Caco-2 (cell line): Measurements from ENCODE around the gene DNLZ. TPM values are rescaled to one million over a fixed set of nuclear protein-coding genes. Genes with fewer than 3 reads are reported as not detected.
A peak's percentile ranks its signal among the peaks of the same experiment; 100 is the strongest.

Experiments
- BruUV-seq: library from RNA; stranded (reverse); fragments of 400-500 nt; replicated peaks from 2 replicates; lab custom pipeline; 2021; lab: Mats Ljungman, UMichigan
- CTCF ChIA-PET: fragments of 300-600 bp; sonication (Branson Sonifier 250); formaldehyde crosslinking; loops from one replicate; lab custom pipeline; 2022; ENCODE audit warnings: antibody characterized with exemption; lab: Charles Lee
- POLR2A ChIA-PET: fragments of 300-600 bp; sonication (Branson Sonifier 250); formaldehyde crosslinking; loops from one replicate; lab custom pipeline; 2022; ENCODE audit warnings: antibody characterized with exemption; lab: Charles Lee
- DNase-seq, 2 experiments: peaks; one replicate each; pipeline versions ENCODE4 v3.0.0 to v3.0.0-alpha.2; 2020 to 2022
- H3K27me3 ChIP-seq: replicated peaks from 2 replicates; pipeline ENCODE4 v1.6.0; 2011; ENCODE audit warnings: low read length; ENCODE audit not compliant: control insufficient read depth, insufficient read depth
- H3K36me3 ChIP-seq: 2 replicates; pipeline ENCODE4 v1.5.1; 2011; ENCODE audit warnings: low read length; ENCODE audit not compliant: control insufficient read depth, insufficient read depth
- H3K4me1 ChIP-seq: fragments of 250-450 bp; sonication (Bioruptor Pico); 2 replicates; pipeline ENCODE4 v1.5.1; 2020; ENCODE audit warnings: mild to moderate bottlenecking
- H3K4me3 ChIP-seq: 2 replicates; pipeline ENCODE4 v1.5.1; 2011; ENCODE audit warnings: low read depth, mild to moderate bottlenecking, control low read depth, low read length
- H3K9me3 ChIP-seq: fragments of 250-450 bp; sonication (Bioruptor Pico); 2 replicates; pipeline ENCODE4 v1.5.1; 2020; ENCODE audit warnings: mild to moderate bottlenecking, moderate library complexity
- H3K27ac Mint-ChIP-seq: one replicate; pipeline ENCODE4 v1.8.0; 2022; ENCODE audit warnings: mixed read lengths; ENCODE audit not compliant: unreplicated experiment
- H3K27me3 Mint-ChIP-seq: one replicate; pipeline ENCODE4 v1.8.0; 2022; ENCODE audit warnings: mixed read lengths; ENCODE audit not compliant: insufficient read depth, unreplicated experiment
- H3K36me3 Mint-ChIP-seq: one replicate; pipeline ENCODE4 v1.8.0; 2022; ENCODE audit warnings: mild to moderate bottlenecking, mixed read lengths; ENCODE audit not compliant: insufficient read depth, unreplicated experiment
- H3K4me1 Mint-ChIP-seq: one replicate; pipeline ENCODE4 v1.8.0; 2022; ENCODE audit warnings: low read depth, mixed read lengths; ENCODE audit not compliant: unreplicated experiment
- H3K4me3 Mint-ChIP-seq: one replicate; pipeline ENCODE4 v1.8.0; 2022; ENCODE audit warnings: mild to moderate bottlenecking, moderate library complexity, mixed read lengths; ENCODE audit not compliant: unreplicated experiment
- H3K9me3 Mint-ChIP-seq: one replicate; pipeline ENCODE4 v1.8.0; 2022; ENCODE audit warnings: mixed read lengths; ENCODE audit not compliant: unreplicated experiment
- intact Hi-C: fragments of 100-400 bp; cut with micrococcal nuclease; formaldehyde crosslinking; loops from one replicate; pipeline ENCODE4 v1.10.0; 2022; ENCODE audit not compliant: unreplicated experiment
- total RNA-seq: library from RNA; stranded (reverse); gene quantifications from 2 replicates; pipeline ENCODE4 v1.2.3, GENCODE V29; 2022
- TF ChIP-seq, protein P1 (sequence below), 2 experiments: fragments of 200-600 bp in 1 of 2; IDR thresholded peaks; 1 replicate in 1 of 2; 2 replicates in 1 of 2; pipeline versions ENCODE4 v1.5.1 to v1.8.0; 2011 to 2022; ENCODE audit warnings: antibody characterized with exemption in 1 of 2, control low read depth in 1 of 2, inconsistent platforms in 1 of 2, low read depth in 1 of 2, low read length in 1 of 2, mild to moderate bottlenecking in 1 of 2, moderate library complexity in 1 of 2; ENCODE audit not compliant: insufficient read depth in 1 of 2, severe bottlenecking in 1 of 2, unreplicated experiment in 1 of 2

The DNLZ gene
- total RNA-seq, 1 experiment from 2014 or later: 29.1 TPM

DNA sequence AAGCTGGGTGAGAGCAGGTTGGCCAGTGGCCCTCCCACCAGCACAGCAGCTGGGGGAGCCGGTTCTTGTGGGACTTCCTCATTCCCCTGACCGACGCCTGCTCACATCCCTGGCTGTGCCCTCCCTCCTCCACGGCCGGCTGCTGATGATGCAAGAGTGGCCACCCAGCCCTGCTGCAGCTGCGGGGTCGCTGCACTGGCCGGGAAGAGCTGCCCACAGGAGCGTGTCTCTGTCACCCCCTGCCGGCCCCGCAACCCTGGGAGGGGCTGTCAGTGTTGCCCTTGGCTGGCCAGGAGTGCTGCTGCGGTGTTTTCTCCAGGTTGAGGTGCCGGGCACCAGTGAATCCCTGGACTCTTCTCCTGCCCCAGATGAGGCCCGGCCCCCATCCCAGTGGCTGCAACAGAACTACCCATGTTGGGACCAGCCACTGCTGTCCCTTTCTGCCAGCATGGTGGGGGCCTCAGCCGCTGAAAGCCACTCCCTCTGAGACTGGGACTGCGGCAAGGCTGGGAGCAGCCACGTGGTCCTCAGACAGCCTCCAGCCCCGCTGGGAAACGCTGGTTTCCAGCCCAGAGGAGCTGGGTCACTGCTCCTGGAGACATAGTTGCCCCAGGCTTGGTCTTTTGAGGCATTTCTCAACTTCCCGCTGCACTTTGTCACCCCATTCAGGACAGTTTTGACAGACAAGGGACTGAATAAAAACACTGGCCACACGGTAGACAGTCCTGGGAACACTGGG lies 9.2 kb upstream of the DNLZ start:
- TF ChIP-seq, protein P1, sequence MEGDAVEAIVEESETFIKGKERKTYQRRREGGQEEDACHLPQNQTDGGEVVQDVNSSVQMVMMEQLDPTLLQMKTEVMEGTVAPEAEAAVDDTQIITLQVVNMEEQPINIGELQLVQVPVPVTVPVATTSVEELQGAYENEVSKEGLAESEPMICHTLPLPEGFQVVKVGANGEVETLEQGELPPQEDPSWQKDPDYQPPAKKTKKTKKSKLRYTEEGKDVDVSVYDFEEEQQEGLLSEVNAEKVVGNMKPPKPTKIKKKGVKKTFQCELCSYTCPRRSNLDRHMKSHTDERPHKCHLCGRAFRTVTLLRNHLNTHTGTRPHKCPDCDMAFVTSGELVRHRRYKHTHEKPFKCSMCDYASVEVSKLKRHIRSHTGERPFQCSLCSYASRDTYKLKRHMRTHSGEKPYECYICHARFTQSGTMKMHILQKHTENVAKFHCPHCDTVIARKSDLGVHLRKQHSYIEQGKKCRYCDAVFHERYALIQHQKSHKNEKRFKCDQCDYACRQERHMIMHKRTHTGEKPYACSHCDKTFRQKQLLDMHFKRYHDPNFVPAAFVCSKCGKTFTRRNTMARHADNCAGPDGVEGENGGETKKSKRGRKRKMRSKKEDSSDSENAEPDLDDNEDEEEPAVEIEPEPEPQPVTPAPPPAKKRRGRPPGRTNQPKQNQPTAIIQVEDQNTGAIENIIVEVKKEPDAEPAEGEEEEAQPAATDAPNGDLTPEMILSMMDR (IDR thresholded peaks at IDR 0.05; ENCODE audit: insufficient read depth in 1 of 2, low read depth in 1 of 2, low read length in 1 of 2, severe bottlenecking in 1 of 2, unreplicated experiment in 1 of 2): peak in 1 of 2 experiments; percentile 31
- H3K9me3 Mint-ChIP-seq: no peaks in the 10 kb centered on the region
- no peak overlapping the region for H3K4me3 ChIP-seq
- H3K27me3 ChIP-seq: no peaks in the 10 kb centered on the region
- peaks cover 20% of the 10 kb centered on the region for H3K4me1 ChIP-seq
- peak overlapping the region; percentile 76 for H3K27ac Mint-ChIP-seq
- POLR2A ChIA-PET: interaction anchor here (1.9 kb wide), 1 partner anchor 10 kb away, joined by 11 read pairs; no protein-coding TSS in a partner anchor
- CTCF ChIA-PET: interaction anchor here (1.9 kb wide), 1 partner anchor 9 kb away, joined by 11 read pairs; the partner anchor contains the start of gene DNLZ
- no peaks in the 10 kb centered on the region for H3K36me3 ChIP-seq
- peak; percentile 76 to 81 for DNase-seq
- peaks cover 42% of the 10 kb centered on the region for H3K36me3 Mint-ChIP-seq
- peak overlapping the region; percentile 29 for H3K4me3 Mint-ChIP-seq
- H3K27me3 Mint-ChIP-seq: no peaks in the 10 kb centered on the region
- intact Hi-C loops: no loop called here
- no TSS peak for BruUV-seq
- H3K9me3 ChIP-seq: no peaks in the 10 kb centered on the region
- H3K4me1 Mint-ChIP-seq: peaks cover 7% of the 10 kb centered on the region

DNA sequence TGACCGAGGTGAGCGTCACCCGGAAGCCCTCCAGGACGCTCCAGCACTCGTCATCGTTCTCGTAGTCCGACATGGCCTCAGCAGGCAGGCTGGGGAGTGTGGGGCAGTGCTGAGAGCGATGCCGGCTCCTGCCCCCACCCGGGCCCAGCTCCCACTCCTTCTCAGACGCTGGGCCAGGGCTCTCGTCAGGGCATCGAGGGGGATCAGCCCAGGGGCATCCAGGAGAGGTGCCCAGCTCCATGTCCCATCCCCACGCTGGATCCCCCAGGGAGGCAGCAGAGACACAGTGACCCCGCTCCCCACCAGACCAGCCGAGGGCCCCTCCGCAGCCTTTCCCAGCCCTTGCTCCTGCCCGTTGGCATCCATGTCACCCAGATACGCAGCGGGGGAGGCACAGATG lies 8.5 kb upstream of the DNLZ start:
- no peaks in the 10 kb centered on the region for H3K9me3 Mint-ChIP-seq
- DNase-seq: no peak
- H3K4me1 ChIP-seq: peaks cover 20% of the 10 kb centered on the region
- H3K27me3 Mint-ChIP-seq: no peaks in the 10 kb centered on the region
- intact Hi-C loops: no loop called here
- H3K9me3 ChIP-seq: no peaks in the 10 kb centered on the region
- H3K4me3 Mint-ChIP-seq: no peak overlapping the region
- TF ChIP-seq, protein P1 (IDR thresholded peaks at IDR 0.05; ENCODE audit: insufficient read depth in 1 of 2, low read depth in 1 of 2, low read length in 1 of 2, severe bottlenecking in 1 of 2, unreplicated experiment in 1 of 2): no peak
- H3K36me3 ChIP-seq: no peaks in the 10 kb centered on the region
- peak overlapping the region; percentile 76 for H3K27ac Mint-ChIP-seq
- H3K4me1 Mint-ChIP-seq: peaks cover 7% of the 10 kb centered on the region
- H3K36me3 Mint-ChIP-seq: peaks cover 36% of the 10 kb centered on the region
- no peaks in the 10 kb centered on the region for H3K27me3 ChIP-seq
- no TSS peak for BruUV-seq
- H3K4me3 ChIP-seq: no peak overlapping the region
- ChIA-PET CTCF (interaction anchor here (0.6 to 1.9 kb wide), 2 partner anchors 9 to 638 kb away, joined by 3 to 11 read pairs; partner anchors contain the start of gene DNLZ), POLR2A (interaction anchor here (1.9 kb wide), 1 partner anchor 9 kb away, joined by 11 read pairs; no protein-coding TSS in a partner anchor)

DNA sequence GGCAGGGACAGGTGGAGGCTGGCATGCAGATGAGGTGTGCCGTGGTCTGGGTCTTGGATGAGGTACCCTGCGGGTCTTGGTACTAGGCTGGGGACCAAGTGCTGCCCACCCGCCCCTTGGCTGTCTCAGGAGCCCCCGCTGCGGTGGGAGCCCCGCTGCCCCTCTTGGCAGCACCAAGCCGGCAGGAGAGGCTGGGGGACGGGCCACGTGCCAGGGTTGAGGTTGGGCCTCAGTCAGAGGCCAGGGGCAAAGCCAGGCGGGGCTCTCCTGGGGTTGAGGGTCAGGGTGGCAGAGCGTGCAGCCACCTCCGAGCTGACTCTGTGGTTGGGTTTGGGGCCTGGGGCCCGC lies 8.0 kb upstream of the DNLZ start:
- no peaks in the 10 kb centered on the region for H3K36me3 ChIP-seq
- DNase-seq: no peak
- no TSS peak for BruUV-seq
- Mint-ChIP-seq H3K9me3 (no peaks in the 10 kb centered on the region), H3K4me1 (peaks cover 7% of the 10 kb centered on the region), H3K27me3 (no peaks in the 10 kb centered on the region), H3K36me3 (peaks cover 32% of the 10 kb centered on the region), H3K27ac (no peak overlapping the region), H3K4me3 (no peak overlapping the region)
- intact Hi-C loops: no loop called here
- H3K27me3 ChIP-seq: no peaks in the 10 kb centered on the region
- ChIA-PET POLR2A (interaction anchor here (1.9 kb wide), 1 partner anchor 8 kb away, joined by 11 read pairs; no protein-coding TSS in a partner anchor), CTCF (interaction anchor here (0.6 to 1.9 kb wide), 2 partner anchors 8 to 638 kb away, joined by 3 to 11 read pairs; partner anchors contain the start of gene DNLZ)
- peaks cover 20% of the 10 kb centered on the region for H3K4me1 ChIP-seq
- H3K9me3 ChIP-seq: no peaks in the 10 kb centered on the region
- TF ChIP-seq, protein P1 (IDR thresholded peaks at IDR 0.05; ENCODE audit: insufficient read depth in 1 of 2, low read depth in 1 of 2, low read length in 1 of 2, severe bottlenecking in 1 of 2, unreplicated experiment in 1 of 2): no peak
- H3K4me3 ChIP-seq: no peak overlapping the region
